ENCODE data around the gene TRIM17. TPM values are rescaled to one million over a fixed set of nuclear protein-coding genes. Genes with fewer than 3 reads are reported as not detected.
A peak's percentile ranks its signal among the peaks of the same experiment; 100 is the strongest.

The TRIM17 gene
- total and polyA plus RNA-seq, 9 donors, result 0.72 to 10.0 (median 3.0) TPM

- Histone ChIP-seq H3K4me1 (ENCODE audit: insufficient read depth) (peaks cover 9% of the 10 kb centered on the region), H3K27me3 (no peaks in the 10 kb centered on the region), H3K9me3 (no peaks in the 10 kb centered on the region), H3K36me3 (no peaks in the 10 kb centered on the region), H3K27ac (peak overlapping the region in 1 of 2 donors; percentile 44), H3K4me3 (no peak overlapping the region)
- peak in 2 of 5 donors; percentile 5 to 34 for DNase-seq
- WGBS, 3 donors, result 68 to 69% (median 69%) methylated on average over 12 of the region's 12 CpGs
- TF ChIP-seq EP300 (IDR thresholded peaks at IDR 0.05) (no peak), CTCF (IDR thresholded peaks at IDR 0.05) (no peak), POLR2A (IDR thresholded peaks at IDR 0.05) (no peak)
- intact Hi-C loops (cut with DNase I), result loop anchor here in 1 of 4 donors (10.0 kb wide), 1 partner anchor 82 kb away; a partner anchor contains a TSS
Observed at GRCh38 chr1:228373004-228373680, 43.5 kb downstream of the TRIM17 start.

DNA sequence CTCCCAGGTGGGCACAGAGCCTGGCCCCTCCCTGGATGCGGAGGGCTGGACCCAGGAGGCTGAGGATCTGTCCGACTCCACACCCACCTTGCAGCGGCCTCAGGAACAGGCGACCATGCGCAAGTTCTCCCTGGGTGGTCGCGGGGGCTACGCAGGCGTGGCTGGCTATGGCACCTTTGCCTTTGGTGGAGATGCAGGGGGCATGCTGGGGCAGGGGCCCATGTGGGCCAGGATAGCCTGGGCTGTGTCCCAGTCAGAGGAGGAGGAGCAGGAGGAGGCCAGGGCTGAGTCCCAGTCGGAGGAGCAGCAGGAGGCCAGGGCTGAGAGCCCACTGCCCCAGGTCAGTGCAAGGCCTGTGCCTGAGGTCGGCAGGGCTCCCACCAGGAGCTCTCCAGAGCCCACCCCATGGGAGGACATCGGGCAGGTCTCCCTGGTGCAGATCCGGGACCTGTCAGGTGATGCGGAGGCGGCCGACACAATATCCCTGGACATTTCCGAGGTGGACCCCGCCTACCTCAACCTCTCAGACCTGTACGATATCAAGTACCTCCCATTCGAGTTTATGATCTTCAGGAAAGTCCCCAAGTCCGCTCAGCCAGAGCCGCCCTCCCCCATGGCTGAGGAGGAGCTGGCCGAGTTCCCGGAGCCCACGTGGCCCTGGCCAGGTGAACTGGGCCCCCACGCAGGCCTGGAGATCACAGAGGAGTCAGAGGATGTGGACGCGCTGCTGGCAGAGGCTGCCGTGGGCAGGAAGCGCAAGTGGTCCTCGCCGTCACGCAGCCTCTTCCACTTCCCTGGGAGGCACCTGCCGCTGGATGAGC, 44.3 kb downstream of the TRIM17 start:
- no peaks in the 10 kb centered on the region for H3K9me3 ChIP-seq
- TF ChIP-seq CTCF (IDR thresholded peaks at IDR 0.05), result no peak
- no peak for TF ChIP-seq POLR2A (IDR thresholded peaks at IDR 0.05)
- no peak for TF ChIP-seq EP300 (IDR thresholded peaks at IDR 0.05)
- DNase-seq, result peak in 3 of 5 donors; percentile 33 to 67 (median 56)
- no peaks in the 10 kb centered on the region for H3K36me3 ChIP-seq
- intact Hi-C loops (cut with DNase I), result loop anchor here in 1 of 4 donors (10.0 kb wide), 1 partner anchor 82 kb away; a partner anchor contains a TSS
- 41 to 58% (median 45%) methylated on average over 34 of the region's 34 CpGs for WGBS, 3 donors
- no peaks in the 10 kb centered on the region for H3K27me3 ChIP-seq
- H3K4me3 ChIP-seq, result no peak overlapping the region
- peaks cover 9% of the 10 kb centered on the region for H3K4me1 ChIP-seq (ENCODE audit: insufficient read depth)
- peak overlapping the region in 1 of 2 donors; percentile 44 for H3K27ac ChIP-seq

- TF ChIP-seq CTCF (IDR thresholded peaks at IDR 0.05) (no peak), POLR2A (IDR thresholded peaks at IDR 0.05) (no peak), EP300 (IDR thresholded peaks at IDR 0.05) (no peak)
- Histone ChIP-seq H3K4me1 (ENCODE audit: insufficient read depth) (peaks cover 9% of the 10 kb centered on the region), H3K27me3 (no peaks in the 10 kb centered on the region), H3K27ac (no peak overlapping the region), H3K36me3 (no peaks in the 10 kb centered on the region), H3K4me3 (no peak overlapping the region), H3K9me3 (no peaks in the 10 kb centered on the region)
- 62 to 92% (median 68%) methylated on average over 3 to 4 of the region's 4 CpGs for WGBS, 3 donors
- no peak for DNase-seq
- intact Hi-C loops (cut with DNase I), result loop anchor here in 1 of 4 donors (10.0 kb wide), 1 partner anchor 83 kb away; a partner anchor contains a TSS
Observed at GRCh38 chr1:228371741-228372182, 44.9 kb downstream of the TRIM17 start.

DNA sequence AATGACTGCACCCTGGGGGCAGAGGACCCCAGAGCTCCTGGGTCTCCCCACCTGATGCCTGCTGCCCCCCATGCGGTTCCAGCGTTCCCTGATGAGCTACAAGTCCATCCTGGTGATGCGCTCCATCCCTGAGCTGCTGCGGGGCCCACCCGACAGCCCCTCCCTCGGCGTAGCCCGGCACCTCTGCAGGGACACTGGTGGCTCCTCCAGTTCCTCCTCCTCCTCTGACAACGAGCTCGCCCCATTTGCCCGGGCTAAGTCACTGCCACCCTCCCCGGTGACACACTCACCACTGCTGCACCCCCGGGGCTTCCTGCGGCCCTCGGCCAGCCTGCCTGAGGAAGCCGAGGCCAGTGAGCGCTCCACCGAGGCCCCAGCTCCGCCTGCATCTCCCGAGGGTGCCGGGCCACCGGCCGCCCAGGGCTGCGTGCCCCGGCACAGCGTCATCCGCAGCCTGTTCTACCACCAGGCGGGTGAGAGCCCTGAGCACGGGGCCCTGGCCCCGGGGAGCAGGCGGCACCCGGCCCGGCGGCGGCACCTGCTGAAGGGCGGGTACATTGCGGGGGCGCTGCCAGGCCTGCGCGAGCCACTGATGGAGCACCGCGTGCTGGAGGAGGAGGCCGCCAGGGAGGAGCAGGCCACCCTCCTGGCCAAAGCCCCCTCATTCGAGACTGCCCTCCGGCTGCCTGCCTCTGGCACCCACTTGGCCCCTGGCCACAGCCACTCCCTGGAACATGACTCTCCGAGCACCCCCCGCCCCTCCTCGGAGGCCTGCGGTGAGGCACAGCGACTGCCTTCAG, 45.5 kb downstream of the TRIM17 start:
- intact Hi-C loops (cut with DNase I), result loop anchor here in 1 of 4 donors (10.0 kb wide), 1 partner anchor 84 kb away; a partner anchor contains a TSS
- Histone ChIP-seq H3K9me3 (no peaks in the 10 kb centered on the region), H3K27me3 (no peaks in the 10 kb centered on the region), H3K4me3 (no peak overlapping the region), H3K36me3 (no peaks in the 10 kb centered on the region), H3K4me1 (ENCODE audit: insufficient read depth) (peaks cover 9% of the 10 kb centered on the region), H3K27ac (no peak overlapping the region)
- TF ChIP-seq CTCF (IDR thresholded peaks at IDR 0.05), result no peak
- TF ChIP-seq EP300 (IDR thresholded peaks at IDR 0.05), result no peak
- no peak for TF ChIP-seq POLR2A (IDR thresholded peaks at IDR 0.05)
- DNase-seq, result peak in 2 of 5 donors; percentile 18 to 47
- WGBS, 3 donors, result 81 to 88% (median 88%) methylated on average over 32 to 50 of the region's 50 CpGs
